Epidermal melanocyte (primary cell): ENCODE results near the gene COL2A1.

Source experiments
- DNase-seq: peaks from one replicate; pipeline ENCODE4 v3.0.0; 2011; ENCODE audit warnings: low spot score; ENCODE audit not compliant: insufficient read length

COL2A1 gene

DNA sequence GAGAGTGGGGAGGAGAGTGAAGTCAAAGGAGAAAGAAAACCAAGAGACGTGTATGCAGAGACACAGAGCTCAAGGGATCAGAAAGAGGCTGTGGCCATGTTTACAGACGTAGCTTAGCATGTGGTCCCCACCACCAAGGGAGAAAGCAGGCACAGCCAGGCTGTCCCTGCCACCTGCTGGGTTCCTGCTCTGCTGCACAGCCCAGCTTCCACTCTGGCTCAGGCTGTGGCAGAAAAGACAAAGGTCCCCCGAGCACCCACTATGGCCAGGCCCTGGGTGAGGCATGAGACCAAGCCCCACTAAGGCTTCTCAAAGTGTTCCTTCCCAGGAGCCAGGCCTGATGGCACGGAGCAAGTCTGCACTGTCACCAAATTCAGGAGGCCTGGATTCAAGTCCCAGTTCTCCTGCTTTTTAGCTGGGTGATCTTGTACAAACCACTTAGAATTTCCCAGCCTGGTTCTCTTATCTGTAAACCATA is 25.9 kb upstream of the COL2A1 start:
- DNase-seq: no peak

- no peak for DNase-seq
Observed at GRCh38 chr12:48029491-48030172, 25.4 kb upstream of the COL2A1 start.

GRCh38 chr12:48028541-48029431 is 24.5 kb upstream of the COL2A1 start:
- DNase-seq: no peak

DNA sequence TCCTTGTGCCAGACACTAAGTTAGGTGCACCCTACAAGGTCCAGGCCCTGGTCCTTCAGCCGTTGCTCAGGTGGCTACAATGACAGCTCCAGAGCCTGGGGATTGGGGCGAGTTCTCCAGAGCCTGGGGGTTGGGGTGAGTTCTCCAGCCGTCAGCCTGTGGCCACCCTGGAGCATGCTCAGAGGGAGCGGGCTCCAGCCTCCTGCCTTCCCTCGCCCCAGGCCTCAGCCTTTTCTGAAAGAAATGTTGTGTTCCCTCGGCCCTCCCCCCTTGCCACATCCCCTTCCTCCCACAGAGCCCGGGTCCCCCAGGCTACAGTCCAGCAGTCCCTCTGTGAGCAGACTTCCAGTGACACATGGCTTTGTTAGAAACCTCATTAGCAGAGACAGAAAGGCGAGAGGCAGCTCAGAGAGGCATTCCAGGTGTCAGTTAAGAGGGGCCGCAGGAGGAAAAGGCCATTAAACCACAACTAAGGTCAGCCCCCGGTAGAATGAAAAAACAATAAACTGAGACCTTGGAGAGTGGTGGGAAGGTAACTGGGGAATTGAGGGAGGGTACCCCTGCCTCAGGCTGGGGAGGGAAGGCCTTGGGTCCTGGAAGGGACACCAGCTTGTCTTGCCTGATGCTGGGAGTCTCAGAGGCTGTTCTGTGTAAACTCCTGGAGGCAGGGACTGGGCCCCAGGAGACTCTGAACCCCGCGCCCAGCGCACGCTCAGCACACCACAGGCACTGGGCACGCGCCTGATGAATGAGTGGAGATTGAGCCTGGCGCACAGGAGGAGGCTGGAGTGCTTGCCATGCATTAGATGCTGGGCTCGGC is 23.1 kb upstream of the COL2A1 start:
- peak; percentile 33 for DNase-seq

GRCh38 chr12:48026060-48026827 is 22.0 kb upstream of the COL2A1 start:
- no peak for DNase-seq

DNA sequence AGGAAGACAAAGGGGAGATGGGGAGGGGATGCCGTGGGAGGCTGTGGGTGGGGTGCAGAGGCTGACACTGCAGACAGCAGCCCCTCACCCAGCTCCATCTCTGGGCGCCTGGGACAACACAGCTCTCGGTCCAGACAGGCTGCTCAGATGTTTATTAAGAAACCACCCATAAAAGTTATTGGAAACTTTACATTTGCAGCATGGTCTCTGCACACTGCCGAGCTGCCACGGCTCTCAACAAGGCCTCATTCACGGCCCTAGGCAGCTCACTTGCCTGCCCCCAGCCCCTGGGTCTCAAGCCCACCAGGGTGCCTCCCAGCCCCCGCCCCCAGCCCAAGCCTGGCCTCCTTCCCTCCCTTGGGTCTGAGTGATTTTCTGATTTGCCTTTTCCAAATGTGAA is 21.0 kb upstream of the COL2A1 start:
- no peak for DNase-seq

GRCh38 chr12:48024735-48025134 is 20.5 kb upstream of the COL2A1 start:
- no peak for DNase-seq

- DNase-seq: no peak
Observed at GRCh38 chr12:48023386-48023785, 19.1 kb upstream of the COL2A1 start.

DNA sequence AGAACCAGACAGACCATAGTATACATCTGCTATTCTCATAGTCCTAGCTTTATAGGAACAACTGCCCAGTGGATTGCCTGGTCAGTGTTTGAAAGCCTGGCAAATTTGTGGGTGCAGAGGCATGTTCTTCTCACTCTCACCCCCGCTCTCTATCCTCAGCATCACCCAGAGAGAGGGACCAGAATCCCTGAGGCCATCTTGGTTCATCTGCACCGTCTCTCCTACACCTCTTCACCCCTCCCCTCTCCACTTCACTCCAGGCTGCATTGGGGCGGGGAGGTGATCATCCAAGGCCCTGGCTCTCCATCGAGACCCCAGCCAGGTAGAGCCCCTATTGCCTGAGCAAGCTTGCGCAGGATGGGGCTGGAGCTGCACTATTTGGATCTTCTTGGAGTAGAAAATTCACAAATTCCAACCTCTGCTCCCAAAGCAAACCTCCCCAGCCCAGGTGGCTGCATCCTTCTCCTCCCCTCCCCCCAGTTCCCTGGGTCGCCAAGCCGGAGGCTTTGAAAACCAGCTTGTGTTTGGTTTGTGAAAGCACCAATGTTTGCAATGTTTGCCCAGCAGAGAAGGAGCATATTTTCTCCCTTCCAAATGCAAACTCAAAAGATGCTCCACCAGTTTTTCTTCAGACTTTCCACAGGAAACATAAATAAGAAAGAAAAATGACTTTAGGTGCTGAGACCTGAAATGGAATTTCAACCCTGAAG is 18.6 kb upstream of the COL2A1 start:
- DNase-seq: no peak

DNA sequence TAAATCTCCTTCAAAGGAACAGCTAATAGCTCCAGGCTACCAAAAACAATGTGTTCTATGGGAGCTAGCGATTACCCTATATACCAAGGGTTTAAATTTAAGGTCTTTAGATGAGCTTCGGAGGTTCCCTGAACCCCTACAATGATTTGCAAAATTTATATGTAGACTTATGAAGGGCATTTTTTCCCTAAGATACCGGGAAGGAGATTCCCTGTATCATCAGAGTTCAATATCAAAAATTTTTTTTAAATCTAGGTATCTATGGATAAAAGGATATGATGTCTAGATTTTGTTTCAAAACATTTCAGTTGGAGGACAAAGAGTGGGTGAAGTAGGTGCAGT is 17.9 kb upstream of the COL2A1 start:
- no peak for DNase-seq

GRCh38 chr12:48021485-48022179 is 17.4 kb upstream of the COL2A1 start:
- DNase-seq: no peak

- DNase-seq: no peak
Observed at GRCh38 chr12:48019639-48020265, 15.5 kb upstream of the COL2A1 start.

GRCh38 chr12:48018618-48018995 is 14.3 kb upstream of the COL2A1 start:
- DNase-seq: no peak

GRCh38 chr12:48017921-48018617 is 13.8 kb upstream of the COL2A1 start:
- no peak for DNase-seq

DNA sequence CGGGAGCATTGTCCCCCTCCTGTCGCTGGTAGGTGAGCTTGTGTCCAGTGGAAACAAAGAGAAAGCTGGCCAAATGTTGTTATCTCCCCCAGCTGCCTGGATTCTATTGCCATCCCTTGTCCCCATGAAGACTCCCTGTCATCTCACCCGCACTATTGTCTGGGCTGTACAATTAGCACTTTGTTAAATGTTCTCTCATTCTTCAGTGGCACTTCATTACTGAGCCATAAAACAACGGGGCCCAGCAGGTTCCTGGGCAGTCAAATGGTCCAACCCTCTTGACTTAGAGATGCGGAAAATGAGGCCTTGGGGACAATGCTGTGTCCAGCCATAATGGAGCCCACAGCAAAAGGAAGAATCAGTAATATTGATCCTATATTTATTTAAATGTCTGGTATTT is 13.2 kb upstream of the COL2A1 start:
- DNase-seq: no peak

DNA sequence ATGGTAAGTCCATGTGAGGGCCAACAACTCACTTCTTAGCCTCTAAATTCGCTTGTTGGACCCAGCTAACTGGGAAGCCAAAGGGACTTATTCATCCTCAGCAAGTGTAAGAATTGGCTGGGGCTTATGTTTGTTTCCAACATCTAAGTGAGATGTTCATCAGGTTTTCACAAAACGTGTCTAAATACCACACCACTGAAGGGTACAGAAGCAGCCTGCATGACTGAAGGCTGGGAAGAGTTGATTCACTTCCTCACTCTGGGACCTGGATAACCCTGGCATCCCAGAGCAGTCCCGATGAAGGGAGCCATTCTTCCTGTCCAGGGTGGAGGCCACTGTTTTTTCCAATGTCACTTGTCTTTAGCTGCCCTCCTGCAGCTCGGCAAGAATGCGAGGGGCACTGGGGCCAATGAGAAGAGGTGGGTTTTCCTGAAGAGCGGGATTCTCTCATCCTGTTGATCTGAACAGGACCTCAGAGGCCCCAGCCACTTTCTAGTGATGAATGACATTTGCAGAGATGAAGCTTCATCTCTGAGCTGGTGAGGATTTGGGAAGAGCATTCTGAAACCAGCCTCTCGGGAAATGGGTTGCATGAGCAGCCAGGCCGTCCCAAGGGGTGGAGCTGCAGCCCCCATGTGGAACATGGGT is 12.2 kb upstream of the COL2A1 start:
- DNase-seq: no peak

DNA sequence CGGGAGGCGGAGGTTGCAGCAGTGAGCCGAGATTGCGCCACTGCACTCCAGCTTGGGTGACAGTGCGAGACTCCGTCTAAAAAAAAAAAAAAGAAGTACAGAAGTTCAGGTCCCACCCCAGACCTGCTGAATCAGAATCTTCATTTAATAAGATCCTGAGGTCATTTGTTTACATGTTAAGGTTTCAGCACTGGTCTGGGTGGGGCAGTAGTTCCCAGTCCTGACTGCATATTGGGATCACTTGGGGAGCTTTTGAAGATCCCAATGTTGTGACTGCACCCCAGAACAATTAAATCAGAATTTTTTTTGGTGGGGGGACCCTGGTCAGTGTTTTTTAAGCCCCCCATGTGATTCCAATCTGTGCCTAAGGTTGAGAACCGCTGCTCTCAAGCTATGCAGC is 11.7 kb upstream of the COL2A1 start:
- no peak for DNase-seq

DNA sequence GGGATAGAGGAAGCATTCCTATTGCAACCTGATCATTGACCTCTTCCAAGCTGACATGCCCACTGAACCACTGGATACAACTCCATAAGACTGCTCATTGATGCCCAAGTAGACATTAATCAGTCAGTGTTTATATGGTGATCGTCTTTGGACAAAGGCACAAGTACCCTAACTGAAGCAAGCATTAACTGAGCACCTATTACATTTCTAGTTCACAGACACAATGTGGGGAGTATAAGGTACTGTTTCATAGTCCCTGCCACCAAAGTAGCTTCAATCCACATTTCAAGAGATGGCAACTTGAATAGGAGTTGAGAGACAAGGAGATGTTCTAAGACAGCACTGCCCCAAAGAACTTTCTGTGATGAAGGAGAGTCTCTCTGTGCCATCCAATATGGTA is 10.9 kb upstream of the COL2A1 start:
- no peak for DNase-seq
